GM12873 (cell line): ENCODE data around the gene KLHL41.

Experiments
- TF ChIP-seq, protein P1 (sequence below): IDR thresholded peaks from 2 replicates; pipeline ENCODE4 v1.5.1; 2012; ENCODE audit warnings: low read depth, mild to moderate bottlenecking, moderate library complexity, low read length, control low read depth; ENCODE audit not compliant: insufficient read depth; ENCODE audit errors: missing control alignments

The KLHL41 gene

DNA sequence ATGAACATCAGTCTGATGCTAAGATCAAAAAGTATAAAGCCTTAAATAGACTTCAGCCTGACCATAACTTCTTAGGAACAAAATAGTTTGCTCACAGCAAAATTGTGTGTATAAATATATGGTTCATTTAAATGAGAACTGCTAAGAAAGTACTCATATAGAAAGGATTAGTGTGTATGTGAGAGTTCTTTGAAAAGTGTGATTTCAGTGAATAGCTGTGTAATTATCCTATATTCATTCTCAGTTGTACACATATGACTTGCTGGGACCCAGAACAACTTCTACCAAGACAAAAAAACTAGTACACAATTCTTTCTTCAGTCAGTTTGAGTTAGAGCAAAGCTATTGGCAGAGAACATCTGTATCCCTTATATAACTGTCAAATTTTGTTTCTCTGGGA is 23.0 kb upstream of the KLHL41 start:
- TF ChIP-seq, protein P1, sequence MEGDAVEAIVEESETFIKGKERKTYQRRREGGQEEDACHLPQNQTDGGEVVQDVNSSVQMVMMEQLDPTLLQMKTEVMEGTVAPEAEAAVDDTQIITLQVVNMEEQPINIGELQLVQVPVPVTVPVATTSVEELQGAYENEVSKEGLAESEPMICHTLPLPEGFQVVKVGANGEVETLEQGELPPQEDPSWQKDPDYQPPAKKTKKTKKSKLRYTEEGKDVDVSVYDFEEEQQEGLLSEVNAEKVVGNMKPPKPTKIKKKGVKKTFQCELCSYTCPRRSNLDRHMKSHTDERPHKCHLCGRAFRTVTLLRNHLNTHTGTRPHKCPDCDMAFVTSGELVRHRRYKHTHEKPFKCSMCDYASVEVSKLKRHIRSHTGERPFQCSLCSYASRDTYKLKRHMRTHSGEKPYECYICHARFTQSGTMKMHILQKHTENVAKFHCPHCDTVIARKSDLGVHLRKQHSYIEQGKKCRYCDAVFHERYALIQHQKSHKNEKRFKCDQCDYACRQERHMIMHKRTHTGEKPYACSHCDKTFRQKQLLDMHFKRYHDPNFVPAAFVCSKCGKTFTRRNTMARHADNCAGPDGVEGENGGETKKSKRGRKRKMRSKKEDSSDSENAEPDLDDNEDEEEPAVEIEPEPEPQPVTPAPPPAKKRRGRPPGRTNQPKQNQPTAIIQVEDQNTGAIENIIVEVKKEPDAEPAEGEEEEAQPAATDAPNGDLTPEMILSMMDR, result no peak

DNA sequence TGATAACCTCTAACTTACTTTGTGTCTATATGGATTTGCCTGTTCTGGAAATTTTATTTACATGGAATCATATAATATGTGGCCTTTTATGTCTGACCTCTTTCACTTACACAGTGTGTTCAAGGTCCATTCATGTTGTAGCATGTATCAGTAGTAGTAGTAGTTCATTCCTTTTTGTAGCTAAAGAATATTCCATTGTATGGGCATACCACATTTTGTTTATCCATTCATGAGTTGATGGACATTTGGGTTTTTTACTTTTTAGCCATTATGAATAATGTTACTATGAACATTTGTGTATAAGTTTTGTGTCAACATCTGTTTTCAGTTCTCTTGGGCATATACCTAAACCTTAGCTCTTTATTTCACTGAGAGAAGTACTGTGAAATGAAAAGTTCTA is 18.7 kb upstream of the KLHL41 start:
- TF ChIP-seq, protein P1, result no peak

DNA sequence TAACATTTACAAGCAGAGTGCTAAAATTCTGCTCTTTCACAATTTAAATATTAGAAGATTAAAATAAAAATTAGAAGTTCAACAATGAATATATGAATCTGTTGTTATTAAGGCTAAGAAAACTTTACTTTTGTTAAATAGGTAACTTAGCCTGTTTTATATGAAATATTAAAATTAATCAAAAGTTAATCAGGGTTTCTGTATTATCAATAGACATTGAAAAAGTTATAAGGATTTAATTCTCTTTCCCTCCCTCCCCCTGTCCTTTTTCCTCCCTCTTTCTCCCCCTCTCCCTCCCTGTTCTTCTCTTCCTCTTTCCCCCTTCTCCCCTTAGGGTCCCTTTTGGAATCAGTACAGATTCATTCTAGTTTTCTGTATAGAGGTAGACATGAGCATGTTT is 18.1 kb upstream of the KLHL41 start:
- TF ChIP-seq, protein P1, result no peak

DNA sequence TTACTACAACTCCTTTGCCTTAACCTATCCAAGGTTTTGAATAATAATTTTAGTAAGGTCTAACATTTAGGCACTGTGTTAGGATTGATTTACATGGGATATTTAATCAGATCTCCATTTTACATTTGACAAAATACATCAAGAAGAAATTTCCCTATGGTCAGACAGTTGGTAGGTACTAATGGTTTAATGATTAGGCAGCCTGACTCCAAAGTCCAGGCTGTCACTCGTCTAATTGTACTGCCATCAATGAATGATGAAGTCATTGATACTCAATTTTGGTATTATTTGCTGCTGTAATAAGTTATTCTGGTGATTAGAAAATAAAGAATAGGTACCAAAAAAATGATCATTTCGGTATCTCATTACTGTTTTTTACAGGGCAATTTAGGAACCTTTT is 16.1 kb upstream of the KLHL41 start:
- TF ChIP-seq, protein P1, result no peak

DNA sequence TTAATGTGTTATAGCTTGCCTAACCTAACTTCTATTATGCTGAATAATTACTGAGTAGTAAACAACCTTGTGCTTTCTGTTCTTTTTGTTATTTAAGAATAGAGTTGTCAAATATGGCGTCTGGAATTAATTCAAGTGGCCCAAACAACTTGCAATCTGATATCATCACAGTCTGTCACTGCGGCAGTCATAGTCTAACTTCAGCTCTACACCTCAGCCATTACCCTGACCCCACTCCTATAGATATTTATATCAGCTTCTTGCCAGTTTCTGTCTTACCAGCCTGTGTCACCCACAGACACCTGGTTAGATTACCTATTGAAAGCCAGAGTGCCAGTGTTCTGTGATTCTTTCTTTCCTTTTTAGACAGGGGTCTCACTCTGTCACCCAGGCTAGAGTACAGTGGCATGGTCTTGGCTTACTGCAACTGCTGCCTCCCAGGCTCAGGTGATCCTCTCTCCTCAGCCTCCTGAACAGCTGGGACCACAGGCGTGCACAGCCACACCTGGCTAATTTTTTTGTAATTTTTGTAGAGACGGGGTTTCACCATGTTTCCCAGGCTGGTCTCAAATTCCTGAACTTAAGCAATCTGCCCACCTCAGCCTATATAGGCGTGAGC is 14.1 kb upstream of the KLHL41 start:
- TF ChIP-seq, protein P1, result no peak

DNA sequence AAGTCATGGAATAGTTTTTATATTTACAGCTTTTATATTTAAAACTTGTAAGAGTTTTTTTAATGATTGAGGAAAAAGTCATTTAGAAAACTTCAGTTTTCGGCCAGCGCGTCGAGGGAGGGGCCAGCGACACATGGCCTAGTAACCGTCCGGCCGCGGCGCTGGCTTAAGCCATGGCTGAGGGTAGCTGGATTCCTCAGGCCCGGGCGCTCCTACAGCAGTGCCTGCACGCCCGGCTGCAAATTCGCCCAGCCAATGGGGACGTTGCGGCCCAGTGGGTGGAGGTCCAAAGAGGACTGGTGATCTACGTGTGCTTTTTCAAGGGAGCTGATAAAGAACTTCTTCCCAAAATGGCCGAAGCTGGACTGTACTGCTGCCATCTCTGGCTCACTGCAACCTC is 4.9 kb upstream of the KLHL41 start:
- TF ChIP-seq, protein P1, result no peak

DNA sequence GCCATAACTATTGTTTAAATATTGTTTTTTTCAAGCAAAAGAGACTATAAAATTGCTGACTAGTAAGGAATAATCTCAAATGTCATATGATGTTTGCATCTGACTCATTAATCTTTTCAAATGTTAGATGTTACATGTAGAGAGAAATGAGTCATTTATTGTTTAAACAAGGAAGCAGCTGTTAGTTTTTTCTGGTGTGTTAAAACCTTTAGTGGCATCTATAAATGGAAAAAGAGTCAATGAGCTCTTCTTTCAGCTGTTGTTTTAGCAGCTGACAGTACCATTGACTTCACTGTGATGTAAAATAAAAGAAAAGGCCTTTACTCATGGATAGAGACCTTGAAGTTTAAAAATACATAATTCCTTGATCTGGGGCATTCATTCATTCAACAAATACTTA is 1.8 kb upstream of the KLHL41 start:
- TF ChIP-seq, protein P1, result no peak

DNA sequence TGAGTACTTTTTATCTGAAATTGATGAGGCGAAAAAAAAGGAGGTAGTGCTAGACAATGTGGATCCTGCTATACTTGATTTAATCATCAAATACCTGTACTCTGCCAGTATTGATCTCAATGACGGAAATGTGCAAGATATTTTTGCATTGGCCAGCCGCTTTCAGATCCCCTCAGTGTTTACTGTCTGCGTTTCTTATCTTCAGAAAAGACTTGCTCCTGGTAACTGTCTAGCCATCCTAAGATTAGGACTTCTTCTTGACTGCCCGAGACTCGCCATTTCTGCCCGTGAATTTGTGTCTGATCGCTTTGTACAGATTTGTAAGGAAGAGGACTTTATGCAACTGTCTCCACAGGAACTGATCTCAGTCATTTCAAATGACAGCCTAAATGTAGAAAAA is 453 bp downstream of the KLHL41 start:
- TF ChIP-seq, protein P1, result no peak
